CD4-positive, alpha-beta memory T cell (primary cell): ENCODE results near the gene SLC35B1. TPM values are rescaled to one million over a fixed set of nuclear protein-coding genes. Genes with fewer than 3 reads are reported as not detected.
"Not testable (repeated sequence)": the region's sequence is repeated elsewhere in the genome, so short reads cannot be mapped to it uniquely, and the experiment has no call there.

ENCODE experiments used
- CTCF ChIA-PET: fragments of 350-600 bp; sonication (Branson Sonifier 250); formaldehyde crosslinking; loops from one replicate; lab custom pipeline; 2021; ENCODE audit warnings: inconsistent platforms; ENCODE audit not compliant: partially characterized antibody; lab: Charles Lee
- POLR2A ChIA-PET: fragments of 350-600 bp; sonication (Branson Sonifier 250); formaldehyde crosslinking; loops from one replicate; lab custom pipeline; 2021; ENCODE audit not compliant: partially characterized antibody; lab: Charles Lee
- DNase-seq, 5 donors: peaks; one replicate each; pipeline versions ENCODE4 v3.0.0 to v3.0.0-alpha.2; 2020 to 2022; ENCODE audit warnings: mixed read lengths in 1 of 5
- H3K27ac ChIP-seq: one replicate; pipeline ENCODE4 v1.7.0; 2013; ENCODE audit warnings: low read depth, low read length
- H3K27me3 ChIP-seq: 2 replicates; pipeline ENCODE4 v1.7.0; 2013; ENCODE audit warnings: mild to moderate bottlenecking, low read length, moderate library complexity; ENCODE audit not compliant: insufficient read depth
- H3K36me3 ChIP-seq: 2 replicates; pipeline ENCODE4 v1.7.0; 2013; ENCODE audit warnings: mild to moderate bottlenecking, low read length, moderate library complexity; ENCODE audit not compliant: insufficient read depth
- H3K4me1 ChIP-seq: 2 replicates; pipeline ENCODE4 v1.7.0; 2013; ENCODE audit warnings: mild to moderate bottlenecking, low read length, moderate library complexity; ENCODE audit not compliant: insufficient read depth
- H3K4me3 ChIP-seq, 2 donors: one replicate each; pipeline ENCODE4 v1.7.0; 2013; ENCODE audit warnings: low read length in 2 of 2, mild to moderate bottlenecking in 1 of 2
- H3K9me3 ChIP-seq, 2 donors: one replicate each; pipeline ENCODE4 v1.7.0; 2013; ENCODE audit warnings: low read length in 2 of 2, control low read depth in 1 of 2; ENCODE audit not compliant: control insufficient read depth in 1 of 2
- H3K27ac Mint-ChIP-seq, 7 donors: one replicate each; pipeline ENCODE4 v1.8.0; 2020 to 2021; ENCODE audit warnings: mixed read lengths in 7 of 7, mild to moderate bottlenecking in 6 of 7, inconsistent platforms in 3 of 7, moderate library complexity in 3 of 7
- H3K27me3 Mint-ChIP-seq, 2 donors: one replicate each; pipeline ENCODE4 v1.8.0; 2020 to 2021; ENCODE audit warnings: mixed read lengths in 2 of 2
- H3K36me3 Mint-ChIP-seq, 2 donors: one replicate each; pipeline ENCODE4 v1.8.0; 2020 to 2021; ENCODE audit warnings: mixed read lengths in 2 of 2, inconsistent platforms in 1 of 2, mild to moderate bottlenecking in 1 of 2
- H3K4me1 Mint-ChIP-seq, 4 donors: one replicate each; pipeline ENCODE4 v1.8.0; 2020 to 2021; ENCODE audit warnings: mixed read lengths in 4 of 4, mild to moderate bottlenecking in 1 of 4
- H3K4me3 Mint-ChIP-seq, 8 donors: one replicate each; pipeline ENCODE4 v1.8.0; 2020 to 2021; ENCODE audit warnings: mixed read lengths in 8 of 8, mild to moderate bottlenecking in 7 of 8, moderate library complexity in 6 of 8, inconsistent platforms in 3 of 8
- H3K9me3 Mint-ChIP-seq, 8 donors: one replicate each; pipeline ENCODE4 v1.8.0; 2020 to 2021; ENCODE audit warnings: mixed read lengths in 8 of 8, mild to moderate bottlenecking in 5 of 8, inconsistent platforms in 3 of 8, moderate library complexity in 1 of 8
- intact Hi-C: fragments of 100-400 bp; cut with micrococcal nuclease; formaldehyde crosslinking; loops from one replicate; pipeline ENCODE4 v1.15.1; 2023
- polyA plus RNA-seq, 2 donors: library from polyadenylated mRNA; unstranded; fragments of 300-500 nt; fragmentation: Illumina TruSeq; gene quantifications; one replicate each; pipeline ENCODE4 v1.2.3, GENCODE V29; 2021
- total RNA-seq, 2 experiments: library from RNA; stranded (reverse); gene quantifications; one replicate each; pipeline ENCODE4 v1.2.3, GENCODE V29; 2021

SLC35B1 gene
- total and polyA plus RNA-seq, 4 experiments from 2014 or later = 30.8 to 52.1 (median 43.6) TPM

- no peaks in the 10 kb centered on the region for H3K9me3 ChIP-seq
- intact Hi-C loops = loop anchor here (5.0 kb wide), 1 partner anchor 315 kb away; the partner anchor contains the start of gene ZNF652
- peak overlapping the region; percentile 93 to 99 (median 98) for H3K27ac Mint-ChIP-seq
- no peaks in the 10 kb centered on the region for H3K36me3 ChIP-seq
- H3K4me3 ChIP-seq = peak overlapping the region; percentile 95 to 100
- peaks cover 0 to 10% (median 0%) of the 10 kb centered on the region in 8 donors for H3K9me3 Mint-ChIP-seq
- H3K4me1 ChIP-seq = peaks cover 49% of the 10 kb centered on the region
- peak overlapping the region; percentile 91 to 99 (median 94) for H3K4me3 Mint-ChIP-seq
- CTCF ChIA-PET = interaction anchor here (0.7 to 1.3 kb wide), 4 partner anchors 9 to 30 kb away, joined by 3 to 5 read pairs (median 4); partner anchors contain the start of gene SLC35B1
- peaks cover 0 to 1% of the 10 kb centered on the region in 2 donors for H3K27me3 Mint-ChIP-seq
- peaks cover 36 to 57% (median 46%) of the 10 kb centered on the region in 4 donors for H3K4me1 Mint-ChIP-seq
- H3K27me3 ChIP-seq = no peaks in the 10 kb centered on the region
- peak; percentile 94 to 95 (median 94) for DNase-seq
- POLR2A ChIA-PET = interaction anchor here (0.6 to 3.2 kb wide), 21 partner anchors 8 to 474 kb away, joined by 3 to 29 read pairs (median 4); partner anchors contain the start of genes FAM117A, KAT7, PHB1 and SLC35B1
- peak overlapping the region; percentile 94 for H3K27ac ChIP-seq
- peaks cover 16 to 32% of the 10 kb centered on the region in 2 donors for H3K36me3 Mint-ChIP-seq
Measured at GRCh38 chr17:49677134-49677932, 30.4 kb downstream of the SLC35B1 start.

- intact Hi-C loops = loop anchor here (5.0 kb wide), 1 partner anchor 314 kb away; the partner anchor contains the start of gene ZNF652
- Histone ChIP-seq H3K36me3 (no peaks in the 10 kb centered on the region), H3K27ac (peak overlapping the region; percentile 94), H3K9me3 (no peaks in the 10 kb centered on the region), H3K4me3 (peak overlapping the region; percentile 95 to 100), H3K27me3 (no peaks in the 10 kb centered on the region), H3K4me1 (peaks cover 57% of the 10 kb centered on the region)
- peaks cover 0 to 1% of the 10 kb centered on the region in 2 donors for H3K27me3 Mint-ChIP-seq
- H3K36me3 Mint-ChIP-seq = peaks cover 20 to 34% of the 10 kb centered on the region in 2 donors
- H3K9me3 Mint-ChIP-seq = peaks cover 0 to 10% (median 0%) of the 10 kb centered on the region in 8 donors
- ChIA-PET POLR2A (interaction anchor here (0.7 to 2.5 kb wide), 7 partner anchors 12 to 418 kb away, joined by 3 to 10 read pairs (median 3); partner anchors contain the start of gene FAM117A), CTCF (interaction anchor here (0.8 kb wide), 2 partner anchors 32 to 100 kb away, joined by 3 to 4 read pairs; partner anchors contain the start of gene SLC35B1)
- peak overlapping the region; percentile 93 to 99 (median 98) for H3K27ac Mint-ChIP-seq
- H3K4me3 Mint-ChIP-seq = peak overlapping the region; percentile 91 to 99 (median 94)
- peak; percentile 77 to 87 (median 82) for DNase-seq
- peaks cover 40 to 64% (median 51%) of the 10 kb centered on the region in 4 donors for H3K4me1 Mint-ChIP-seq
Measured at GRCh38 chr17:49676276-49676868, 31.4 kb downstream of the SLC35B1 start.

DNA sequence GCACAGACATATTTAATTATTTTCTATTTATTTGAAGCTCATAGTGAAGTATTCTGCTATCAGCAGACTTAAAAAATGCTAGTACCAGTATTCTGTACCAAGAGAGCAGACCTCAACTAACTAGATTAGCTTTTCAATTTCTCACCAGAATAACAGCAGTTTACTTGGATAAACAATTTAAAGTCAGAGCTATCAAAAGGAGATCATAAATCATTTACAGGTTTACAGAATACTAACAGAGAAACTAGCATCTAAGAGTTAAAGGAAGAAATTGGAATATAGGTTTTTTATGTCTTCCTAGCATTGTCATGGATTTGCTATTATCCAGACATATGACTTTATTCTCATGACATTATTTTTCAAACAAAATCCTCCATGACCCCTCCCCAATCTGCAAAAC is 33.3 kb downstream of the SLC35B1 start:
- Mint-ChIP-seq H3K9me3 (peaks cover 0 to 10% (median 0%) of the 10 kb centered on the region in 8 donors), H3K4me1 (peaks cover 53 to 80% (median 66%) of the 10 kb centered on the region in 4 donors), H3K4me3 (peak overlapping the region in 6 of 8 donors; percentile 1 to 99 (median 80)), H3K27ac (peak overlapping the region; percentile 93 to 99 (median 98)), H3K27me3 (peaks cover 0 to 1% of the 10 kb centered on the region in 2 donors), H3K36me3 (peaks cover 20 to 46% of the 10 kb centered on the region in 2 donors)
- POLR2A ChIA-PET = interaction anchor here (0.6 to 1.0 kb wide), 2 partner anchors 41 to 313 kb away, joined by 3 read pairs; no protein-coding TSS in a partner anchor
- intact Hi-C loops = no loop called here
- Histone ChIP-seq H3K27me3 (no peaks in the 10 kb centered on the region), H3K36me3 (no peaks in the 10 kb centered on the region), H3K4me3 (no peak overlapping the region), H3K4me1 (peaks cover 71% of the 10 kb centered on the region), H3K27ac (peak overlapping the region; percentile 94), H3K9me3 (no peaks in the 10 kb centered on the region)
- CTCF ChIA-PET = interaction anchor here (1.0 to 1.4 kb wide), 7 partner anchors 19 to 420 kb away, joined by 3 to 10 read pairs (median 3); no protein-coding TSS in a partner anchor
- DNase-seq = no peak

DNA sequence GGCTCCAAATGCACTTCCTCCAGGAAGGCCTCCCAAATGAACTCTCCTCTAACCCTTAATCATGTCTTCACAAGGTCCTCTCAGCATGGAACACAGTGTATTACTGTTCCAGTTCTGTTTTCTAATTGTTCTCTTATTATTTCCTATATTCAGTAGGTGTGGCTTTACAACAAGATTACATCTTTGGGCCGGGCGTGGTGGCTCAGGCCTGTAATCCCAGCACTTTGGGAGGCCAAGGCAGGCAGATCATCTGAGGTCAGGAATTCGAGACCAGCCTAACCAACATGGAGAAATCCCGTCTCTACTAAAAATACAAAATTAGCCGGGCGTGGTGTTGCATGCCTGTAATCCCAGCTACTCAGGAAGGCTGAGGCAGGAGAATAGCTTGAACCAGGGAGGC is 34.1 kb downstream of the SLC35B1 start:
- Mint-ChIP-seq H3K9me3 (peaks cover 0 to 10% (median 0%) of the 10 kb centered on the region in 8 donors), H3K4me3 (peak overlapping the region in 4 of 8 donors; percentile 31 to 57 (median 40)), H3K27ac (peak overlapping the region; percentile 32 to 93 (median 90)), H3K4me1 (peaks cover 53 to 80% (median 66%) of the 10 kb centered on the region in 4 donors), H3K36me3 (peaks cover 20 to 46% of the 10 kb centered on the region in 2 donors)
- H3K36me3 ChIP-seq, H3K4me3 ChIP-seq, H3K27ac ChIP-seq, intact Hi-C loops, H3K27me3 Mint-ChIP-seq, H3K9me3 ChIP-seq, H3K27me3 ChIP-seq, DNase-seq: not testable (repeated sequence)
- ChIA-PET CTCF (interaction anchor here (1.0 to 1.4 kb wide), 7 partner anchors 20 to 421 kb away, joined by 3 to 10 read pairs (median 3); no protein-coding TSS in a partner anchor), POLR2A (interaction anchor here (1.0 kb wide), 1 partner anchor 42 kb away, joined by 3 read pairs; no protein-coding TSS in a partner anchor)
- H3K4me1 ChIP-seq = peaks cover 71% of the 10 kb centered on the region

- Histone ChIP-seq H3K36me3 (no peaks in the 10 kb centered on the region), H3K4me3 (no peak overlapping the region), H3K27me3 (no peaks in the 10 kb centered on the region), H3K27ac (no peak overlapping the region), H3K4me1 (peaks cover 60% of the 10 kb centered on the region), H3K9me3 (no peaks in the 10 kb centered on the region)
- ChIA-PET POLR2A (interaction anchor here (1.3 kb wide), 1 partner anchor 9 kb away, joined by 3 read pairs; no protein-coding TSS in a partner anchor), CTCF (interaction anchor here (0.7 to 2.1 kb wide), 4 partner anchors 25 to 113 kb away, joined by 3 to 7 read pairs (median 3); no protein-coding TSS in a partner anchor)
- Mint-ChIP-seq H3K27ac (peak overlapping the region in 4 of 7 donors; percentile 7 to 60 (median 22)), H3K36me3 (peaks cover 27 to 46% of the 10 kb centered on the region in 2 donors), H3K9me3 (peaks cover 0 to 2% (median 0%) of the 10 kb centered on the region in 8 donors), H3K4me1 (peaks cover 47 to 71% (median 58%) of the 10 kb centered on the region in 4 donors), H3K27me3 (no peaks in the 10 kb centered on the region), H3K4me3 (peak overlapping the region in 1 of 8 donors; percentile 7)
- intact Hi-C loops = no loop called here
- DNase-seq = no peak
Measured at GRCh38 chr17:49670641-49671040, 37.1 kb downstream of the SLC35B1 start.

DNA sequence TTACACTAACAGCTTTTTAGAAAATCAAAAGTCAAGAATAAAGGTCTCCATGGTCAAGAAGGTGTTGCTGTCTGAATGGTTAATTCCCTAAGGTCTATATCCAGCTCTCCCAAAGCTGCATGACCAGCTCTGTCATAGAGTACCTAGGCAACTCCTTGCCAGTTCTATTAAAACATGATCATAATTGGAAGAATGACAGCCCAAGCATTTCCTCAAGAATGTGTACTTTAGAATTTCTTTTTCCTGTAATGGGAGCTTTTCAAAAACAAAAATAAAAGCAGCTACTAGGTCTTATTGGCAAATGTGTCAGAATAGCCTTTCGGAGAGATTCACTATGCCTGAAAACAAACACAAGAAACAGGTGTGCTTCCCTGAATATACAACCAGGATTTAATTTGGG is 37.8 kb downstream of the SLC35B1 start:
- Histone ChIP-seq H3K9me3 (no peaks in the 10 kb centered on the region), H3K27me3 (no peaks in the 10 kb centered on the region), H3K27ac (no peak overlapping the region), H3K36me3 (no peaks in the 10 kb centered on the region), H3K4me3 (no peak overlapping the region), H3K4me1 (peaks cover 54% of the 10 kb centered on the region)
- intact Hi-C loops = no loop called here
- DNase-seq = no peak
- peak overlapping the region in 4 of 7 donors; percentile 7 to 38 (median 29) for H3K27ac Mint-ChIP-seq
- POLR2A ChIA-PET = no interaction called here
- CTCF ChIA-PET = interaction anchor here (0.7 to 2.1 kb wide), 5 partner anchors 17 to 1253 kb away, joined by 3 to 7 read pairs (median 4); no protein-coding TSS in a partner anchor
- no peaks in the 10 kb centered on the region for H3K27me3 Mint-ChIP-seq
- H3K4me1 Mint-ChIP-seq = peaks cover 42 to 66% (median 53%) of the 10 kb centered on the region in 4 donors
- H3K4me3 Mint-ChIP-seq = peak overlapping the region in 2 of 8 donors; percentile 30 to 45
- H3K36me3 Mint-ChIP-seq = peaks cover 24 to 40% of the 10 kb centered on the region in 2 donors
- H3K9me3 Mint-ChIP-seq = no peaks in the 10 kb centered on the region
